NK-92 (cell line): ENCODE measurements around the gene F2RL2.
"Not testable (repeated sequence)": the region's sequence is repeated elsewhere in the genome, so short reads cannot be mapped to it uniquely, and the experiment has no call there.

ENCODE experiments used
- DNase-seq: peaks from one replicate; lab custom pipeline; 2025; ENCODE audit not compliant: unreplicated experiment; lab: John Stamatoyannopoulos, UW

Gene F2RL2

GRCh38 chr5:76625087-76625815, 2.0 kb upstream of the F2RL2 start:
- no peak for DNase-seq

- DNase-seq: no peak
These were observed 1.1 kb downstream of the F2RL2 start for GRCh38 chr5:76622076-76622475.

GRCh38 chr5:76620166-76620565, 3.0 kb downstream of the F2RL2 start:
- no peak for DNase-seq

- DNase-seq: no peak
These were observed 5.5 kb downstream of the F2RL2 start for GRCh38 chr5:76617675-76618074.

GRCh38 chr5:76617229-76617628, 6.0 kb downstream of the F2RL2 start:
- DNase-seq: no peak

GRCh38 chr5:76616206-76616605, 7.0 kb downstream of the F2RL2 start:
- no peak for DNase-seq

GRCh38 chr5:76615759-76616158, 7.4 kb downstream of the F2RL2 start:
- no peak for DNase-seq

GRCh38 chr5:76612942-76613341, 10.3 kb downstream of the F2RL2 start:
- DNase-seq: no peak

GRCh38 chr5:76610196-76610595, 13.0 kb downstream of the F2RL2 start:
- DNase-seq: no peak

GRCh38 chr5:76608833-76609232, 14.4 kb downstream of the F2RL2 start:
- DNase-seq: no peak

GRCh38 chr5:76607353-76607871, 15.8 kb downstream of the F2RL2 start:
- DNase-seq: no peak

GRCh38 chr5:76606701-76607100, 16.5 kb downstream of the F2RL2 start:
- no peak for DNase-seq

GRCh38 chr5:76604838-76605237, 18.4 kb downstream of the F2RL2 start:
- no peak for DNase-seq

- not testable (repeated sequence) for DNase-seq
These were observed 19.2 kb downstream of the F2RL2 start for GRCh38 chr5:76603991-76604390.

GRCh38 chr5:76602094-76602726, 21.0 kb downstream of the F2RL2 start:
- DNase-seq: no peak

- no peak for DNase-seq
These were observed 21.7 kb downstream of the F2RL2 start for GRCh38 chr5:76601470-76601869.

- DNase-seq: no peak
These were observed 22.5 kb downstream of the F2RL2 start for GRCh38 chr5:76600716-76601115.

GRCh38 chr5:76598531-76598930, 24.7 kb downstream of the F2RL2 start:
- DNase-seq: no peak

- no peak for DNase-seq
These were observed 27.3 kb downstream of the F2RL2 start for GRCh38 chr5:76595755-76596481.

GRCh38 chr5:76594107-76594506, 29.1 kb downstream of the F2RL2 start:
- DNase-seq: no peak

- no peak for DNase-seq
These were observed 30.5 kb downstream of the F2RL2 start for GRCh38 chr5:76592692-76593091.

GRCh38 chr5:76591366-76591765, 31.8 kb downstream of the F2RL2 start:
- DNase-seq: no peak
